Smooth muscle cell (in vitro differentiated cells): ENCODE results near the gene KCNAB3. TPM values are rescaled to one million over a fixed set of nuclear protein-coding genes. Genes with fewer than 3 reads are reported as not detected.

Experiments
- DNase-seq: peaks from one replicate; lab custom pipeline; 2025; ENCODE audit not compliant: unreplicated experiment; lab: John Stamatoyannopoulos, UW
- H2AFZ ChIP-seq: fragments of 200-600 bp; sonication (generic); 2 replicates; pipeline ENCODE4 v1.6.0; 2016; ENCODE audit warnings: antibody characterized with exemption, low read depth, mild to moderate bottlenecking
- H3F3A ChIP-seq: fragments of 200-600 bp; sonication (generic); 2 replicates; pipeline ENCODE4 v1.6.0; 2017; ENCODE audit warnings: antibody characterized with exemption, low read depth
- H3K27ac ChIP-seq: fragments of 200-600 bp; sonication (generic); 2 replicates; pipeline ENCODE4 v1.5.1; 2016; ENCODE audit warnings: low read depth, mild to moderate bottlenecking
- H3K27me3 ChIP-seq: fragments of 200-600 bp; sonication (generic); 2 replicates; pipeline ENCODE4 v1.6.1; 2016; ENCODE audit warnings: low read depth, mild to moderate bottlenecking
- H3K36me3 ChIP-seq: fragments of 200-600 bp; sonication (generic); 2 replicates; pipeline ENCODE4 v1.5.1; 2016; ENCODE audit warnings: low read depth
- H3K4me1 ChIP-seq: fragments of 200-600 bp; sonication (generic); 2 replicates; pipeline ENCODE4 v1.5.1; 2016; ENCODE audit warnings: low read depth
- H3K4me2 ChIP-seq: fragments of 200-600 bp; sonication (generic); 2 replicates; pipeline ENCODE4 v1.6.0; 2016; ENCODE audit warnings: mild to moderate bottlenecking
- H3K4me3 ChIP-seq: fragments of 200-600 bp; sonication (generic); 2 replicates; pipeline ENCODE4 v1.5.1; 2016; ENCODE audit warnings: mild to moderate bottlenecking
- H3K79me2 ChIP-seq: fragments of 200-600 bp; sonication (generic); 2 replicates; pipeline ENCODE4 v1.6.0; 2016; ENCODE audit warnings: low read depth, mild to moderate bottlenecking
- H3K9ac ChIP-seq: fragments of 200-600 bp; sonication (generic); 2 replicates; pipeline ENCODE4 v1.6.0; 2016; ENCODE audit warnings: low read depth
- H3K9me3 ChIP-seq: fragments of 200-600 bp; sonication (generic); replicated peaks from 2 replicates; pipeline ENCODE4 v1.5.1; 2016; ENCODE audit warnings: low read depth
- H4K20me1 ChIP-seq: fragments of 200-600 bp; sonication (generic); 2 replicates; pipeline ENCODE4 v1.6.0; 2016; ENCODE audit warnings: low read depth
- WGBS: methylation state at CpG from one replicate; pipeline ENCODE4 v1.1.7; 2016; ENCODE audit warnings: low lambda C conversion rate; 5-methylcytosine and 5-hydroxymethylcytosine counted together
- polyA plus RNA-seq: library from polyadenylated mRNA; unstranded; fragments of >200 nt; fragmentation: Nextera tagmentation; extraction: Ambion mirVana; gene quantifications from 2 replicates; pipeline ENCODE4 v1.2.1, GENCODE V29; 2016
- total RNA-seq: library from RNA; depleted of rRNA; stranded (reverse); fragments of >200 nt; gene quantifications from 2 replicates; pipeline ENCODE4 v1.2.3, GENCODE V29; 2014
- TF ChIP-seq, protein P1 (sequence below): fragments of 200-600 bp; sonication (generic); IDR thresholded peaks from 2 replicates; pipeline ENCODE4 v1.5.1; 2017; ENCODE audit warnings: borderline replicate concordance, mild to moderate bottlenecking, antibody characterized with exemption; ENCODE audit not compliant: insufficient read depth, poor library complexity, severe bottlenecking

Gene KCNAB3
- total and polyA plus RNA-seq, 2 experiments from 2014 or later = 5.3 to 8.7 TPM

DNA sequence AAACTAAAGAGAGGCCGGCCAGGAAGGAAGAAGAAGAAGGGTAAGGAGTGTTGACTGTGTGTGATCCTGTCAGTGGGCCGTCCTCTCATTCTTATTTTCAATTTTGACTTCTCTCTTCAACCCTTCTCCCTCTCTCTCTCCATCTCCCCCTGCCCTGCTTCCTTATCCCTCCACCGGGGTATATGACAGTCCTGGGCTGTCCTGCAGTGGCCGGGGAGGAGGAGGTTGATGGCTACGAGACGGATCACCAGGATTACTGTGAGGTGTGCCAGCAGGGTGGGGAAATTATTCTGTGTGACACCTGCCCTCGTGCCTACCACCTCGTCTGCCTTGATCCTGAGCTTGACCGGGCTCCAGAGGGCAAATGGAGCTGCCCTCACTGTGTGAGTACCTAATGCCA lies 35.4 kb downstream of the KCNAB3 start:
- 95% methylated on average over 8 of the region's 9 CpGs for WGBS
- Histone ChIP-seq H3K9ac (no peak overlapping the region), H2AFZ (no peak overlapping the region), H3K4me1 (peaks cover 9% of the 10 kb centered on the region), H3K9me3 (no peaks in the 10 kb centered on the region), H3K79me2 (peaks cover 10% of the 10 kb centered on the region), H3K27ac (no peak overlapping the region), H3K4me3 (no peak overlapping the region), H3K4me2 (no peak overlapping the region), H3K27me3 (no peaks in the 10 kb centered on the region), H4K20me1 (no peaks in the 10 kb centered on the region), H3K36me3 (no peaks in the 10 kb centered on the region), H3F3A (no peaks in the 10 kb centered on the region)
- TF ChIP-seq, protein P1, sequence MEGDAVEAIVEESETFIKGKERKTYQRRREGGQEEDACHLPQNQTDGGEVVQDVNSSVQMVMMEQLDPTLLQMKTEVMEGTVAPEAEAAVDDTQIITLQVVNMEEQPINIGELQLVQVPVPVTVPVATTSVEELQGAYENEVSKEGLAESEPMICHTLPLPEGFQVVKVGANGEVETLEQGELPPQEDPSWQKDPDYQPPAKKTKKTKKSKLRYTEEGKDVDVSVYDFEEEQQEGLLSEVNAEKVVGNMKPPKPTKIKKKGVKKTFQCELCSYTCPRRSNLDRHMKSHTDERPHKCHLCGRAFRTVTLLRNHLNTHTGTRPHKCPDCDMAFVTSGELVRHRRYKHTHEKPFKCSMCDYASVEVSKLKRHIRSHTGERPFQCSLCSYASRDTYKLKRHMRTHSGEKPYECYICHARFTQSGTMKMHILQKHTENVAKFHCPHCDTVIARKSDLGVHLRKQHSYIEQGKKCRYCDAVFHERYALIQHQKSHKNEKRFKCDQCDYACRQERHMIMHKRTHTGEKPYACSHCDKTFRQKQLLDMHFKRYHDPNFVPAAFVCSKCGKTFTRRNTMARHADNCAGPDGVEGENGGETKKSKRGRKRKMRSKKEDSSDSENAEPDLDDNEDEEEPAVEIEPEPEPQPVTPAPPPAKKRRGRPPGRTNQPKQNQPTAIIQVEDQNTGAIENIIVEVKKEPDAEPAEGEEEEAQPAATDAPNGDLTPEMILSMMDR = no peak
- no peak for DNase-seq

DNA sequence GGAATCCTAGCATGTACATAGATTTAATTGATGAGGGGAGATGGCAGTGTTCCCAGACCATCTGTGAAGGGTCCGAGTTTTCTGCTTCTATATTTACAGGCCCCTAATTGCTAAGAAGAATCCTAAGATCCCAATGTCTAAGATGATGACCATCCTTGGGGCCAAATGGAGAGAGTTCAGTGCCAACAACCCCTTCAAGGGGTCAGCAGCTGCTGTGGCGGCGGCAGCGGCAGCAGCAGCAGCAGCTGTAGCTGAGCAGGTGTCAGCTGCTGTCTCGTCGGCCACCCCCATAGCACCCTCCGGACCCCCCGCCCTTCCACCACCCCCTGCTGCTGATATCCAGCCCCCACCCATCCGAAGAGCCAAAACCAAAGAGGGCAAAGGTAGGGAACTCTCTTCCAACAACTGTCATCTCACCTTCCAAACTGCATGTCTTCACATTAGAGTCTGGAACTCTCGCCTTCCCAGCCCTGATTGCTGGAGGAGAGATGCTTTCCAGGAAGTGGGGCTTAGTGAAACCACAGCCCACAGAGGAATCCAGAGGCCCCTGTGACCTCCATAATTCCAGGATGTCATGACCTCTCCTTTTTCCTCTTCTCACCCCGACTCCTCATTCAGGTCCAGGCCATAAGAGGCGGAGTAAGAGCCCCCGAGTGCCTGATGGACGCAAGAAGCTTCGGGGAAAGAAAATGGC lies 36.3 kb downstream of the KCNAB3 start:
- H3K4me3 ChIP-seq = no peak overlapping the region
- no peaks in the 10 kb centered on the region for H3K27me3 ChIP-seq
- WGBS = 89% methylated on average over 14 of the region's 15 CpGs
- H4K20me1 ChIP-seq = no peaks in the 10 kb centered on the region
- H3K36me3 ChIP-seq = no peaks in the 10 kb centered on the region
- no peak overlapping the region for H3K4me2 ChIP-seq
- H3K27ac ChIP-seq = no peak overlapping the region
- no peaks in the 10 kb centered on the region for H3K9me3 ChIP-seq
- H3F3A ChIP-seq = peaks cover 7% of the 10 kb centered on the region
- TF ChIP-seq, protein P1 = no peak
- H3K79me2 ChIP-seq = peaks cover 10% of the 10 kb centered on the region
- no peak overlapping the region for H2AFZ ChIP-seq
- H3K4me1 ChIP-seq = peaks cover 18% of the 10 kb centered on the region
- no peak for DNase-seq
- no peak overlapping the region for H3K9ac ChIP-seq

DNA sequence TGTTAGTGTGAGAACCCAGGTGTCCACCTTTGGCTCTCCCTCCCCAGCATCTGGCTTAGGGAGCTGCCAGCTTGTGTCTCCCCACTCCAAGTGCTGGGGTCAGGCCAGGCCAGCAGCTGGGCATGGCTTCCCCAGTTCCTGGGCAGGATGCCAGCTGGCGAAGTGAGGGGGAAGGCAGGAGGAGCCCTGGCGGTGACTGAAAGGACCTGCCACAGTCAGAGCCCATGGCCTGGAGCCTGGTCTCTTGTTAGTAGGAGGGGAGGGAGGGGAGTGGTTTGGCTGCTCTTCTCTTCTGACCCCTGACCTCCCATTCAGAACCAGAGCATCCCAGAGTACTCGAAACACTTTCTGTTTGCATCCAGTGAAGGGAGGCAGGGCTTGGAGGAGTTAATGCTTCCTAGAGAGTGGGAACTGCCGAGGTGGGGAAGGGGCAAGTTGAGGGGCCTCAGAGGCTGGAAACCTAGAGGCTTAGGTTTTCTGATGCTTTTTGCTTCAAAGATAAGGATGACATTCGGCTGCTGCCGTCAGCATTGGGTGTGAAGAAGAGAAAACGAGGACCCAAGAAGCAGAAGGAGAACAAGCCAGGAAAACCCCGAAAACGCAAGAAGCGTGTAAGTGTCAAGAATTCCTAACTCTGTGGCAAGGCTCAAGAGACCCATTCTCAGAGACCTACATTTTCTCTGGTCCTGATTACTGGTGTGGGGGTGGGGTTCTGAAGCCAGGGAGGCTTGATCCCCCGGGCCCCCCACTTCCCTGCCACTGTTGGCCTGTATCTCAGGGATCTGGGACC lies 40.3 kb downstream of the KCNAB3 start:
- no peaks in the 10 kb centered on the region for H3K9me3 ChIP-seq
- no peak overlapping the region for H3K9ac ChIP-seq
- WGBS = 69% methylated on average over 11 of the region's 11 CpGs
- no peaks in the 10 kb centered on the region for H3K36me3 ChIP-seq
- peaks cover 17% of the 10 kb centered on the region for H3F3A ChIP-seq
- TF ChIP-seq, protein P1 = peak; percentile 27
- H3K27me3 ChIP-seq = no peaks in the 10 kb centered on the region
- peaks cover 15% of the 10 kb centered on the region for H3K79me2 ChIP-seq
- no peak overlapping the region for H2AFZ ChIP-seq
- peak overlapping the region; percentile 87 for H3K4me3 ChIP-seq
- no peaks in the 10 kb centered on the region for H4K20me1 ChIP-seq
- peaks cover 40% of the 10 kb centered on the region for H3K4me1 ChIP-seq
- H3K4me2 ChIP-seq = peak overlapping the region; percentile 100
- H3K27ac ChIP-seq = peak overlapping the region; percentile 88
- peak; percentile 65 for DNase-seq
